ENCODE results near the gene INTS11. TPM values are rescaled to one million over a fixed set of nuclear protein-coding genes. Genes with fewer than 3 reads are reported as not detected.

INTS11 gene
- total RNA-seq, 1 experiment from 2014 or later, result 117 TPM

DNA sequence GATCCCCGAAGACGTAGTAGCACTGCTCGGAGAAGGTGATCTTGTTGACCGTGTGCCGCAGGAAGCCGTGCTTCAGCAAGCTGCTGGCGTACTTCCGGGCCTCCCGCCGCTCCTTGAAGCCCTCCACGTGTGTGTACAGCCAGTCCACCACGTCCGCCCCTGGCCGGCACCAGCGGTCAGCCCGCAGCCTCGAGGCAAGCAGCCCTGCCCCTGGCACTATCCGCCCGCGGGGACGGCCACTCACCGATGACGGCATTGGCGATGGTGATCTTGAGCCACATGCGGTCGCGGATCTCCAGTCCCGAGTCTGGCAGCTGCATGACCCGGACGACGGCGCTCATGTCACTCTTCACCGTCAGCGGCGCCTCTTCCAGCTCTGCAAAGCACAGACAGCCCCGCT is 13.8 kb upstream of the INTS11 start:
- intact Hi-C loops (cut with micrococcal nuclease; ENCODE audit: unreplicated experiment), result no loop called here
- Mint-ChIP-seq H3K27ac (ENCODE audit: unreplicated experiment) (no peak overlapping the region), H3K4me3 (ENCODE audit: low read depth, unreplicated experiment) (no peak overlapping the region), H3K9me3 (ENCODE audit: low read depth, unreplicated experiment) (no peaks in the 10 kb centered on the region), H3K27me3 (ENCODE audit: unreplicated experiment) (no peaks in the 10 kb centered on the region), H3K4me1 (ENCODE audit: low read depth, unreplicated experiment) (peaks cover 9% of the 10 kb centered on the region), H3K36me3 (ENCODE audit: insufficient read depth, unreplicated experiment) (peaks cover 52% of the 10 kb centered on the region)
- no peak for DNase-seq
- BruUV-seq (replicated peaks), result no TSS peak
- TF ChIP-seq, protein P1, sequence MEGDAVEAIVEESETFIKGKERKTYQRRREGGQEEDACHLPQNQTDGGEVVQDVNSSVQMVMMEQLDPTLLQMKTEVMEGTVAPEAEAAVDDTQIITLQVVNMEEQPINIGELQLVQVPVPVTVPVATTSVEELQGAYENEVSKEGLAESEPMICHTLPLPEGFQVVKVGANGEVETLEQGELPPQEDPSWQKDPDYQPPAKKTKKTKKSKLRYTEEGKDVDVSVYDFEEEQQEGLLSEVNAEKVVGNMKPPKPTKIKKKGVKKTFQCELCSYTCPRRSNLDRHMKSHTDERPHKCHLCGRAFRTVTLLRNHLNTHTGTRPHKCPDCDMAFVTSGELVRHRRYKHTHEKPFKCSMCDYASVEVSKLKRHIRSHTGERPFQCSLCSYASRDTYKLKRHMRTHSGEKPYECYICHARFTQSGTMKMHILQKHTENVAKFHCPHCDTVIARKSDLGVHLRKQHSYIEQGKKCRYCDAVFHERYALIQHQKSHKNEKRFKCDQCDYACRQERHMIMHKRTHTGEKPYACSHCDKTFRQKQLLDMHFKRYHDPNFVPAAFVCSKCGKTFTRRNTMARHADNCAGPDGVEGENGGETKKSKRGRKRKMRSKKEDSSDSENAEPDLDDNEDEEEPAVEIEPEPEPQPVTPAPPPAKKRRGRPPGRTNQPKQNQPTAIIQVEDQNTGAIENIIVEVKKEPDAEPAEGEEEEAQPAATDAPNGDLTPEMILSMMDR (IDR thresholded peaks at IDR 0.05; ENCODE audit: unreplicated experiment), result no peak
- CTCF ChIA-PET, result no interaction called here

DNA sequence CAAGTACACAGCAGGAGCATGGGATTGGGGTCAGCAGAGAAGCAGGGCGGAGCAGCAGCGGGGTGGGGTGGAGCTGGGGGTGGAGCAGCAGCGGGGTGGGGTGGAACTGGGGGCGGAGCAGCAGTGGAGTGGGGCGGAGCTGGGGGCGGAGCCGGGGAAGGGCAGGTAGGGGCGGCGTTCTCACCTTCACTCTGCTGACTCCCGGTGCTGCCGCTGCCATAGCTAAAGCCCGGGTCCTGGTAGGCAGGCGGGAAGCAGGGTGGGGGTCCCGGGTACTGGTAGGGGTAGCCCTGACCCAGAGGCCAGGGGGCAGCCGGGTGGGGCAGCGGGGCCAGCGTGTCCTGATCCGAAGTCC is 13.3 kb upstream of the INTS11 start:
- BruUV-seq (replicated peaks), result no TSS peak
- TF ChIP-seq, protein P1 (IDR thresholded peaks at IDR 0.05; ENCODE audit: unreplicated experiment), result no peak
- no peak for DNase-seq
- intact Hi-C loops (cut with micrococcal nuclease; ENCODE audit: unreplicated experiment), result no loop called here
- Mint-ChIP-seq H3K4me3 (ENCODE audit: low read depth, unreplicated experiment) (no peak overlapping the region), H3K36me3 (ENCODE audit: insufficient read depth, unreplicated experiment) (peaks cover 54% of the 10 kb centered on the region), H3K27me3 (ENCODE audit: unreplicated experiment) (no peaks in the 10 kb centered on the region), H3K4me1 (ENCODE audit: low read depth, unreplicated experiment) (peaks cover 4% of the 10 kb centered on the region), H3K9me3 (ENCODE audit: low read depth, unreplicated experiment) (no peaks in the 10 kb centered on the region), H3K27ac (ENCODE audit: unreplicated experiment) (no peak overlapping the region)
- CTCF ChIA-PET, result no interaction called here

DNA sequence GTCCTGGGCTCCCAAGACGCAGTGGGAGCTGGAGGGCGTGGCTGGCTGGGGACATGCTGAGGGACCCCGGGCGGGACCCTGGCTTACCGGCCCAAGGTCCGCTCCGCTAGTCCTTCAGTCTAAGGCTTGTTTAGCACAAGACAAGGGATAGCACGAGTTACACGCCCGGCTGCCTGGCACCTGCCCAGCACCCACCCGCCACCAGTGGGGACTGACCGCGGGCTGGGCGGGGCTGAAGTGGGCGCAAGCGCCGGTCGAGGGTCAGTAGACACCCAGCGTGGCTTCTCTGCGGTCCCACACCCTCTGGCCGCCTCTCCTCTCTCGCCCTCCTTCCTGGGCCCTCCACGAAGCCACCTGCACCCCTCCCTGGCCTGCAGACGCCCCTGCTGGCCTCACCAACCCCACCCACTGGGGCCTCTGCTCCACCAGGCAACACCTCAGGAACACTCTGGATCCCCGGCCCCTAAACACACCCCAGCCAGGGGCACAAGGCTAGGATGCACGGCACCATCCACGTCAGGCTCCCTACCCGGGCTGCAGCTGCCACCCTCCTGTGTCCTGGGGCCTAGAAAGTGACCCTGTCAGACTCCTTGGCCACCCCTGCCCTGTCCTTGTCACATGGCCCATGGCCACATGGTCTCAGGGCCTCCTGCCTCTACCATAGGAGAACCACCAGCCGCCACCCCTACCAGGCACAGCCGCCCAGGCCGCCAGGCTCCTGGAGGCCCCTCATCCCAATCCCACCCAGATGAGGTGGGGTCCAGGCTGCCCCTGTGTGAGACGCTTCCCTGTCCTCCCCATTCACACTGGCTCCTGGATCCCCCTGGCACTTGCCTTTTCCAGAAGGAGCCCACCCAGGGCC is 12.7 kb upstream of the INTS11 start:
- intact Hi-C loops (cut with micrococcal nuclease; ENCODE audit: unreplicated experiment), result no loop called here
- Mint-ChIP-seq H3K27me3 (ENCODE audit: unreplicated experiment) (no peaks in the 10 kb centered on the region), H3K27ac (ENCODE audit: unreplicated experiment) (no peak overlapping the region), H3K9me3 (ENCODE audit: low read depth, unreplicated experiment) (no peaks in the 10 kb centered on the region), H3K36me3 (ENCODE audit: insufficient read depth, unreplicated experiment) (peaks cover 60% of the 10 kb centered on the region), H3K4me1 (ENCODE audit: low read depth, unreplicated experiment) (no peaks in the 10 kb centered on the region), H3K4me3 (ENCODE audit: low read depth, unreplicated experiment) (no peak overlapping the region)
- CTCF ChIA-PET, result no interaction called here
- no TSS peak for BruUV-seq (replicated peaks)
- TF ChIP-seq, protein P1 (IDR thresholded peaks at IDR 0.05; ENCODE audit: unreplicated experiment), result no peak
- no peak for DNase-seq

DNA sequence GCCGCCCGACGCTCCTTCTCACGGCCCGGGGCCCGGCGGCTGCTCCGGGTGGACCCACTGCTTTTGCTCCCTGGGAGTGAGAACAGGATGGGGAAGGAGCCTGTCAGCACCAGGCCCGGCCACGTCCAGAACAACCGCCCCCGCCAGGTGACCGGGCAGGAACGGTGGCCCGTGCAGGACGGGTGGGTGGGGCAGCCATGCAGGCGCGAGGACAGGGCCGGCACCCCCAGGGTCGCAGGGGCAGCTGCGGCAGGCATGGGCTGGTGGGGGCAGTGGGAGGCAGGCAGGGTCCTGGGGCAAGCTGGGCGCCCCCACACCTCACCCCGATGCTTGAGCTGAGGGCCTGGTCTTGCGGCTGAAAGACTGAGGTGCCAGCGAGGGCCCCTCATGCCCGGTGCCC is 12.0 kb upstream of the INTS11 start:
- DNase-seq, result no peak
- BruUV-seq (replicated peaks), result no TSS peak
- intact Hi-C loops (cut with micrococcal nuclease; ENCODE audit: unreplicated experiment), result no loop called here
- Mint-ChIP-seq H3K27me3 (ENCODE audit: unreplicated experiment) (no peaks in the 10 kb centered on the region), H3K27ac (ENCODE audit: unreplicated experiment) (no peak overlapping the region), H3K9me3 (ENCODE audit: low read depth, unreplicated experiment) (no peaks in the 10 kb centered on the region), H3K4me3 (ENCODE audit: low read depth, unreplicated experiment) (no peak overlapping the region), H3K4me1 (ENCODE audit: low read depth, unreplicated experiment) (no peaks in the 10 kb centered on the region), H3K36me3 (ENCODE audit: insufficient read depth, unreplicated experiment) (peaks cover 57% of the 10 kb centered on the region)
- CTCF ChIA-PET, result interaction anchor here (0.5 kb wide), 1 partner anchor 63 kb away, joined by 3 read pairs; the partner anchor contains the start of gene UBE2J2
- TF ChIP-seq, protein P1 (IDR thresholded peaks at IDR 0.05; ENCODE audit: unreplicated experiment), result no peak
